GM23248 (cell line): Measurements from ENCODE around the gene SYNGR2. TPM values are rescaled to one million over a fixed set of nuclear protein-coding genes. Genes with fewer than 3 reads are reported as not detected.

Source experiments
- DNase-seq: peaks from one replicate; pipeline ENCODE4 v3.0.0-alpha.2; 2015
- H2AFZ ChIP-seq: fragments of 200-600 bp; sonication (generic); 2 replicates; pipeline ENCODE4 v1.6.1; 2016; ENCODE audit warnings: antibody characterized with exemption
- H3F3A ChIP-seq: fragments of 200-600 bp; sonication (generic); 2 replicates; pipeline ENCODE4 v1.6.1; 2016; ENCODE audit warnings: mild to moderate bottlenecking, antibody characterized with exemption, mixed run types; ENCODE audit not compliant: insufficient read depth
- H3K27ac ChIP-seq: fragments of 200-600 bp; sonication (generic); 2 replicates; pipeline ENCODE4 v1.5.1; 2016; ENCODE audit warnings: mild to moderate bottlenecking
- H3K27me3 ChIP-seq: fragments of 200-600 bp; sonication (generic); replicated peaks from 2 replicates; pipeline ENCODE4 v1.6.1; 2016; ENCODE audit warnings: mild to moderate bottlenecking; ENCODE audit not compliant: insufficient read depth
- H3K36me3 ChIP-seq: fragments of 200-600 bp; sonication (generic); 2 replicates; pipeline ENCODE4 v1.6.1; 2016; ENCODE audit warnings: low read depth, mild to moderate bottlenecking
- H3K4me1 ChIP-seq: fragments of 200-600 bp; sonication (generic); 2 replicates; pipeline ENCODE4 v1.6.1; 2016; ENCODE audit warnings: mild to moderate bottlenecking; ENCODE audit not compliant: insufficient read depth
- H3K4me2 ChIP-seq: fragments of 200-600 bp; sonication (generic); one replicate; pipeline ENCODE4 v1.6.1; 2016; ENCODE audit warnings: mild to moderate bottlenecking; ENCODE audit not compliant: unreplicated experiment
- H3K4me3 ChIP-seq: fragments of 200-600 bp; sonication (generic); 2 replicates; pipeline ENCODE4 v1.5.1; 2016; ENCODE audit warnings: mild to moderate bottlenecking
- H3K79me2 ChIP-seq: fragments of 200-600 bp; sonication (generic); 2 replicates; pipeline ENCODE4 v1.6.1; 2016; ENCODE audit warnings: mild to moderate bottlenecking; ENCODE audit not compliant: insufficient read depth
- H3K9ac ChIP-seq: fragments of 200-600 bp; sonication (generic); 2 replicates; pipeline ENCODE4 v1.6.1; 2016; ENCODE audit warnings: mild to moderate bottlenecking
- H3K9me2 ChIP-seq: fragments of 200-600 bp; sonication (generic); 2 replicates; pipeline ENCODE4 v1.6.1; 2016; ENCODE audit warnings: mixed run types, mild to moderate bottlenecking, moderate library complexity; ENCODE audit not compliant: insufficient read depth
- H3K9me3 ChIP-seq: fragments of 200-600 bp; sonication (generic); one replicate; pipeline ENCODE4 v1.6.1; 2017; ENCODE audit warnings: low read depth
- H4K20me1 ChIP-seq: fragments of 200-600 bp; sonication (generic); 2 replicates; pipeline ENCODE4 v1.6.0; 2016; ENCODE audit not compliant: insufficient read depth
- EZH2 ChIP-seq: fragments of 200-600 bp; sonication (generic); IDR thresholded peaks from 2 replicates; pipeline ENCODE4 v1.6.1; 2018; ENCODE audit warnings: antibody characterized with exemption, mild to moderate bottlenecking; ENCODE audit not compliant: insufficient read depth, poor library complexity, severe bottlenecking
- EZH2phosphoT487 ChIP-seq: fragments of 200-600 bp; sonication (generic); IDR thresholded peaks from 2 replicates; pipeline ENCODE4 v1.6.1; 2018; ENCODE audit warnings: antibody characterized with exemption, moderate library complexity, mild to moderate bottlenecking, low read depth; ENCODE audit not compliant: insufficient read depth
- WGBS, 2 experiments: methylation state at CpG; one replicate each; pipeline ENCODE4 v1.1.6; 2015 to 2017; ENCODE audit warnings: low lambda C conversion rate in 2 of 2, low coverage in 1 of 2; ENCODE audit errors: missing lambda C conversion rate in 2 of 2; 5-methylcytosine and 5-hydroxymethylcytosine counted together
- in situ Hi-C: fragments of 300-500 bp; cut with MboI; formaldehyde crosslinking; loops from 2 replicates; pipeline ENCODE4 v1.15.0; 2020
- polyA plus RNA-seq: library from polyadenylated mRNA; unstranded; fragments of >200 nt; fragmentation: Nextera tagmentation; extraction: Ambion mirVana; gene quantifications from 2 replicates; pipeline ENCODE4 v1.2.1, GENCODE V29; 2016
- total RNA-seq: library from RNA; depleted of rRNA; stranded (reverse); fragments of >200 nt; shearing (Covaris generic); gene quantifications from 2 replicates; pipeline ENCODE4 v1.2.3, GENCODE V29; 2014

Gene SYNGR2
- total and polyA plus RNA-seq, 2 experiments from 2014 or later: 6.2 to 19.3 TPM

DNA sequence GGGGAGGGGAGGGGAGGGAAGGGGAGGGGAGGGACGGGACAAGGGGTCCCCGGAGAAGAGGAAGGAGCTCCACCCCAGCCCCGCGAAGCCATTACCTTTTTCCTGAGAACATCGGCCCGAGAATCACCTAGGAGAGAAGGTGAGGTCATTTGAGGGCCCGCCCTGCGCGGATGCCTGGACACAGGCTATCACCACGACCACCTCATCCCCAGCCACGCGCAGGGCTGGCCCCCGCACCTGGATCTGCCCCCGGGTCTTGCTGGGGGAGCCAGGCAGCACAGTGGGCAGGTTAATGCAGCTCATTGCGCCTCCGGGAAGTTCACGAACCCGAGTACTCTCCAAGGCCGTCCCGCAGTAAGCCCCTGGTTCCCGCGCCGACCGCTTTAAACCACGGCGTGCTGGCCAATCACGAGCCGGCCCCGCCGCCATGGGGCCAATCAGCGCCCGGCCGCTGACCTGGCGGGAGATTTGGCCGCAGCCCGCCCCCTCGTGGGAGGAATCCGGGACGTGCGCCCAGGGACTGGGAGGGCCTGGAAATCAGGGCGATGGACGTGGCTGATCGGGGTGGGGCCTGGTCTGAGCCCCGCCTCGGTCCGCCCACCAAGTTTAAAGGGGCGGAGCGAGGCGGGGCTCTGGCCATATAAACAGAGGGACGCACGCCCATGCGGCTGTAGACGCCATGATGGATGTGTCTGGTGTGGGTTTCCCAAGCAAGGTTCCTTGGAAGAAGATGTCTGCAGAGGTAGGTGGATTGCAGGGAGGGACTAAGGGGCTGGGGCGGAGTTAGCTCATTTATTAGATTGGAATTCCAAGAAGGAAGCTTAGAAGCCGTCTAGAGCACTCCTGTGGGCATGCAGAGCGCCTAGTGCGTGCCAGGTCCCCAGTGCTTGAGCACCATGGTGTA is 18.6 kb downstream of the SYNGR2 start, which contains the start of the genes AFMID and TK1:
Gene AFMID (plus strand): TSS at position 671 of the 904 bp plus-strand sequence. CDS start 9 bp downstream, at position 680.
Gene TK1 (minus strand): TSS at position 361 of the 904 bp plus-strand sequence. CDS start 58 bp downstream, at position 303.
- Histone ChIP-seq H3K27ac (no peak within 1 kb of the TSS), H3K4me1 (no peaks in the 10 kb centered on the region), H3K36me3 (no peaks in the 10 kb centered on the region), H3F3A (no peaks in the 10 kb centered on the region), H3K9ac (peak within 1 kb of the TSS; percentile 81), H3K9me2 (no peaks in the 10 kb centered on the region), H2AFZ (peak within 1 kb of the TSS; percentile 93), H3K79me2 (peaks cover 5% of the 10 kb centered on the region), H3K9me3 (no peaks in the 10 kb centered on the region), H3K4me3 (peak within 1 kb of the TSS; percentile 83), H4K20me1 (no peaks in the 10 kb centered on the region), H3K27me3 (no peaks in the 10 kb centered on the region), H3K4me2 (peak within 1 kb of the TSS; percentile 95)
- DNase-seq: peak; percentile 98
- in situ Hi-C loops: no loop called here
- 4 to 5% methylated on average over 44 to 47 of the region's 57 CpGs for WGBS, 2 experiments
- no peak for TF ChIP-seq EZH2phosphoT487
- TF ChIP-seq EZH2: no peak

DNA sequence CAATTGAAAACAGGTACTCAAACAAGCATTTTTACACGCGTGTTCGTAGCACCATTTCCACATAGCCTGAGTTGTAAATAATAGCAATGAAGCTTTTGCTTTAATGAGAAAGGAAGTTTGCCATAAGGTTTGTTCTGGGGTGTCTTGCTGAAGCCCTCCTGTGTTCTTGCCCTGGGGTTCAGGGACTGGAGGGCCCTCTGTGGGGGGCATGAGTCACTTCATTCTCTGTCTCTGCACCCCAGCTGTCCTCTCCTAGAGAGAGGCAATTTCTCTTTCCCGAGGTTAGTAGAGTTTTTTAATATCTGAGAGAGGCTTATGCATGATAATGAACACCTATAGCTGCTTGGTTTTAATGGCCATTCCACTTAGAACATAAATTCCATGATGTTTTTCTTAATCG is 28.3 kb downstream of the SYNGR2 start:
- in situ Hi-C loops: no loop called here
- H3K9me3 ChIP-seq: no peaks in the 10 kb centered on the region
- H3K27me3 ChIP-seq: no peaks in the 10 kb centered on the region
- H3K4me3 ChIP-seq: no peak overlapping the region
- no peak overlapping the region for H3K27ac ChIP-seq
- no peaks in the 10 kb centered on the region for H3K36me3 ChIP-seq
- no peak for DNase-seq
- WGBS, 2 experiments: 98% methylated on average over 5 of the region's 5 CpGs
- no peaks in the 10 kb centered on the region for H3K4me1 ChIP-seq
- no peak overlapping the region for H3K9ac ChIP-seq
- H3F3A ChIP-seq: no peaks in the 10 kb centered on the region
- H3K9me2 ChIP-seq: no peaks in the 10 kb centered on the region
- H2AFZ ChIP-seq: no peak overlapping the region
- no peaks in the 10 kb centered on the region for H4K20me1 ChIP-seq
- H3K4me2 ChIP-seq: no peak overlapping the region
- TF ChIP-seq EZH2: no peak
- no peak for TF ChIP-seq EZH2phosphoT487
- no peaks in the 10 kb centered on the region for H3K79me2 ChIP-seq

DNA sequence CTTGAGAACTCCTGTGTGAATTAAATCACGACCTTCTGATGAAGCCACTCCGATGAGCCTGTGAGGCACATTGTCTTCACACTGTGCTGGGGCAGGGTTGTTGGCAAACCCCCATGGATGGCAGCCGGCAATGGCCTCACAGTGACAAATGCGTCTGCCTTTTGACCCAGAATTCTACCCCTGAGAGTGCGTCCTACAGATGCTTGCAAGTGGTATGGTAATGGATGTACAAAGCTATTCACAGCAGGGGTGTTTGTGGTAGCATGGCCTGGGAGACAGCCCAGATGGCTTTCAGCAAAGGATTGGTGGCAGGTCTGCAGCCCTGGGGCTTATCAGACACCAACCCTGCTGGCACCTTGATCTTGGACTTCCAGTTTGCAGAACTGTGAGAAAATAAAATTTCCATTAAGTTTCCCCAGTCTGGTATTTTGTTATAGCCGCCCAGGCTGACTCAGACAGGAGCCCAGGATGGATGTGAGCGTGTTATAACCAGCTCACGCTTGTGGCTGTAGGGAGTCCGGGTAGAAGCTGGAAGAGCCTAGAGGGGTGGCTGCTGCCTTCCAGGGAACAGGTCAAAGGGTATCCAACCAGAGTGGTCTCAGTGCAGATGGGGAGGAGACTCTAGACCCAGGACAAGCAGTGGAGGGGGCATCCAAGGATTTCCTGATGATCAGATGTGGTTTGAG is 28.9 kb downstream of the SYNGR2 start:
- DNase-seq: no peak
- no peaks in the 10 kb centered on the region for H3F3A ChIP-seq
- WGBS, 2 experiments: 62 to 68% methylated on average over 9 of the region's 9 CpGs
- H3K4me2 ChIP-seq: no peak overlapping the region
- no peaks in the 10 kb centered on the region for H3K79me2 ChIP-seq
- H3K27me3 ChIP-seq: no peaks in the 10 kb centered on the region
- H3K4me3 ChIP-seq: no peak overlapping the region
- no peak overlapping the region for H2AFZ ChIP-seq
- H3K27ac ChIP-seq: no peak overlapping the region
- no peaks in the 10 kb centered on the region for H4K20me1 ChIP-seq
- H3K9me2 ChIP-seq: no peaks in the 10 kb centered on the region
- no peaks in the 10 kb centered on the region for H3K9me3 ChIP-seq
- in situ Hi-C loops: no loop called here
- TF ChIP-seq EZH2phosphoT487 (no peak), EZH2 (no peak)
- no peaks in the 10 kb centered on the region for H3K36me3 ChIP-seq
- no peaks in the 10 kb centered on the region for H3K4me1 ChIP-seq
- no peak overlapping the region for H3K9ac ChIP-seq

DNA sequence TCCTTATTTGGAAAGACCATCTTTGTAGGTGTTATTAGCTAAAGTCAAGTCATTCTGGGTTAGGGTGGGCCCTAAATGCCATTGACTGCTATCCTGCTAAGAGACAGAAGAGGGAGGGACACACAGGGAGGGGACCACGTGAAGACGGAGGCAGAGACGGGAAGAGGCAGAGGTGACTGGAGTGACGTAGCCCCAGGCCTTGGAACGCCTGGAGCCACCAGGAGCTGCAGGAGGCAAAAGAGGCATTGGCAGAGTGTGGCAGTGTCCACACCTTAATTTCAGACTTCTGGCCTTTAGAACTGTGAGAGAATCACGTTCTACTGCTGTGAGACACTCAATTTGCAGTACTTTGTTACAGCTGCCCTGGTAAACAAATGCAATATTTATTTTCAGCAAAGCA is 32.1 kb downstream of the SYNGR2 start:
- TF ChIP-seq EZH2phosphoT487: no peak
- TF ChIP-seq EZH2: no peak
- H3K79me2 ChIP-seq: no peaks in the 10 kb centered on the region
- in situ Hi-C loops: no loop called here
- no peak overlapping the region for H3K4me2 ChIP-seq
- H3K4me1 ChIP-seq: no peaks in the 10 kb centered on the region
- H3K9ac ChIP-seq: no peak overlapping the region
- no peak overlapping the region for H3K4me3 ChIP-seq
- WGBS, 2 experiments: 90 to 93% methylated on average over 6 of the region's 6 CpGs
- no peaks in the 10 kb centered on the region for H3K9me3 ChIP-seq
- DNase-seq: no peak
- H3K27ac ChIP-seq: no peak overlapping the region
- no peak overlapping the region for H2AFZ ChIP-seq
- H3K27me3 ChIP-seq: no peaks in the 10 kb centered on the region
- H4K20me1 ChIP-seq: no peaks in the 10 kb centered on the region
- H3F3A ChIP-seq: no peaks in the 10 kb centered on the region
- no peaks in the 10 kb centered on the region for H3K36me3 ChIP-seq
- H3K9me2 ChIP-seq: no peaks in the 10 kb centered on the region
